D721Med (cell line): ENCODE results near the gene AFG1L.

Source experiments
- DNase-seq: peaks from one replicate; pipeline ENCODE4 v3.0.0; 2011; ENCODE audit warnings: low spot score; ENCODE audit not compliant: insufficient read length
- FAIRE-seq: peaks from 2 replicates; lab custom pipeline; 2011; peaks lifted over from hg19 to GRCh38; lab: Jason Lieb, UNC
- TF ChIP-seq, protein P1 (sequence below): IDR thresholded peaks from 2 replicates; pipeline ENCODE4 v1.5.1; 2012; ENCODE audit warnings: mild to moderate bottlenecking, control low read depth; ENCODE audit not compliant: insufficient read depth; ENCODE audit errors: missing control alignments

AFG1L gene

DNA sequence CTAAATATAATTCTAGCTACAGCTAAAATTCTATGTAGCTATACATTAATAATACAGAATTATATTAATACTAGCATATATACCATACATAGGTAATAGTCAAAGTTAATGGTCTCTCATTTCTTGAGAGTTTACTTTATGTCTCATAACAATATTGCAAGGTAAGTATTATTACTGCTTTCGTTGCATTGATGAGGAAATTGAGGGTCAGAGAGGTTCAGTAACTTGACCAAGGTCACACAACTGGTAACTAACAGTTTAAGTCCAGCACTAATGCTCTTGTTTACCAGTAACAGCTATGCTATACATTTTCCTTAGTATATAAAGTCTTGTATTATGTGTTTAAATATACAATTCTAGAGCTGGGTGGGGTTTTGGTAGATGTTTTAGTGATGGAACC lies 67.6 kb downstream of the AFG1L start:
- FAIRE-seq (no peak), DNase-seq (no peak)
- TF ChIP-seq, protein P1, sequence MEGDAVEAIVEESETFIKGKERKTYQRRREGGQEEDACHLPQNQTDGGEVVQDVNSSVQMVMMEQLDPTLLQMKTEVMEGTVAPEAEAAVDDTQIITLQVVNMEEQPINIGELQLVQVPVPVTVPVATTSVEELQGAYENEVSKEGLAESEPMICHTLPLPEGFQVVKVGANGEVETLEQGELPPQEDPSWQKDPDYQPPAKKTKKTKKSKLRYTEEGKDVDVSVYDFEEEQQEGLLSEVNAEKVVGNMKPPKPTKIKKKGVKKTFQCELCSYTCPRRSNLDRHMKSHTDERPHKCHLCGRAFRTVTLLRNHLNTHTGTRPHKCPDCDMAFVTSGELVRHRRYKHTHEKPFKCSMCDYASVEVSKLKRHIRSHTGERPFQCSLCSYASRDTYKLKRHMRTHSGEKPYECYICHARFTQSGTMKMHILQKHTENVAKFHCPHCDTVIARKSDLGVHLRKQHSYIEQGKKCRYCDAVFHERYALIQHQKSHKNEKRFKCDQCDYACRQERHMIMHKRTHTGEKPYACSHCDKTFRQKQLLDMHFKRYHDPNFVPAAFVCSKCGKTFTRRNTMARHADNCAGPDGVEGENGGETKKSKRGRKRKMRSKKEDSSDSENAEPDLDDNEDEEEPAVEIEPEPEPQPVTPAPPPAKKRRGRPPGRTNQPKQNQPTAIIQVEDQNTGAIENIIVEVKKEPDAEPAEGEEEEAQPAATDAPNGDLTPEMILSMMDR: no peak

DNA sequence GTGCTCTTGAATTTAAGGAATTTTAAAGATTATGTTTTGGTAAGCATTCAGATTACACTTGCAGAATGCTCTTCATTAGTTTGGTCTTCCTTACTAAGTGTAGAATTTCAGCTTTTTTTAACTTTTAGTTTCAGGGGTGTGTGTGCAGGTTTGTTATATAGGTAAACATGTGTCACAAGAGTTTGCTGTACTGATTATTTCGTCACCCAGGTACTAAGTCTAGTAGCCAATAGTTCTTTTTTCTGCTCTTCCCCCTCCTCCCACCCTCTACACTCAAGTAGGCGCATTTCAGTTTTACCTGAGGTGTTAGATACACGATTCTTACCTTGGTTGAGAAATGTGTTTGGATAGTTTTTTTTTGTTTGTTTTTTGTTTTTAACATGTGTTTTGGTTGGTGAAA lies 68.3 kb downstream of the AFG1L start:
- FAIRE-seq: no peak
- TF ChIP-seq, protein P1: no peak
- DNase-seq: no peak

DNA sequence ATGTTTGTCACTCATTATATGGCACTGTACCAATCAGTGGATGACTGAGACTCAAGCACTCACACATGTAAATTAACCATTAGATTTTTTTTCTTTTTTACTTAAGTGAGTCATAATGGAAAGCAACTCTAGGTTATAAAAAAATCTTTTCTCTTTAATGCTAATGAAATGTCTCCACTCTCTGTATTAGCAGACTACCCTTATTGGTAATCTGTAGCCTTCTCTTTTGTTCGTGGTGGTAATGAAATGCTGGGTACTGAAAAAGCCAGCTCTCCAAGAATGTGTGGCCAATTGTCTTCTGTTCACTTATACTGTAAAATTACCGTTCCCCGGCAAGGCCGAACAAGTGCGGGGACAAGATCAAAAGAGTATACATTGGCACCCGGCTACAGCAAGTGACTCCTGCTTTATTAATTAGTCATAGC lies 69.0 kb downstream of the AFG1L start:
- TF ChIP-seq, protein P1: no peak
- FAIRE-seq (no peak), DNase-seq (no peak)

DNA sequence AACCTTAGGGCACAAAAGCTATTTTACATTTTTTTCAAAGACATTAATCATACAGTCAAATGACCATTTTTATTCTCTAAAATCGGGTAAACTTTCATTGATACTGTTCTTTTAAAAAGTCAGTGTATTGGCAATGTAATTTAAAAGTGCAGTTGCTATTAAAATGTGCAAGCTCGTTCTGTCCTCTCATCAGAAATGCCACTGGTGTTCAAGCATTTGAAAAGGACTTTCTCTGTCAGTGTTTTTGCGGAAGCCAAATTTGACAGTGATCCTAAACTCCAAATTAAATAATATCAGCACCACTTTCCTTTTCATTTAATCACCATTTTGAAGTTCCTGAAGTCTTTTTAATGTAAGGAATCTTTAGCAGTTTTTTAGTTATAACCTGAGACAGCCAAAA lies 69.6 kb downstream of the AFG1L start:
- no peak for DNase-seq
- TF ChIP-seq, protein P1: no peak
- no peak for FAIRE-seq

DNA sequence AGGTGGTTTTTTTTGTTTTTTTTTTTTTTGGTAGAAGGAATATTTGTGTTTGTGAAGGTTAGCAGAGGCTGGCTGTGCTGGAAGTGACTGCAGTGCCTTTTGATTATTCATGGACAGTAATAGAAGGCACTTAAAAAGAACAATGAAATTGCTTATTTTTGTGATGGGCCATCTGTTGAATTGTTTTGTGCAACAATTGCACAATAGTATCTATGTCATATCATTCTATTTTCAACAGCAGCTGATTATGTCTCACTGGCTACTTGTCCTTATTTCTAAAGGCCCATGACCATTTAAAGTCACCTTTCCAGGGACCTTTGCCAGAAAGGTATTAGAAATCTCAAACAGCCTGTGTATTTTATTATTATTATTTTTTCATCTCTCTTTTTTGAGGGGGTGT lies 70.6 kb downstream of the AFG1L start:
- no peak for DNase-seq
- FAIRE-seq: no peak
- TF ChIP-seq, protein P1: no peak

DNA sequence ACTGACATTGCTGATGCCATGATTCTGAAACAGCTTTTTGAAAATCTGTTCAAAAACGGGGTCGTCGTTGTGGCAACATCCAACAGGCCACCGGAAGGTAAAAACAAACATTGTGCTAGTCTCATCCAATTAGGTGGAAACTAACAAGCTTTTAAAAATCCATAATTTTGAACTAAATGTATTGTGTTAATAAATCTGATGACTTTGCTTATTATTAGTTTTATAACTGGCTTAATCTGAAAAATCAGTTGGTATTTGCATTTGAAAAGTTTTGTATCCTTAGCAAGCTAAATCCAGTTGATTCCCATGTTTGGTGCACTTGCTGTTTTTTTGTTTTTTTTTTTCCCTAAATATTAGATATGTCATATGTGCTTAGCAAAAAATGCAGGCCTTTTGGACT lies 71.4 kb downstream of the AFG1L start:
- DNase-seq: no peak
- TF ChIP-seq, protein P1: no peak

DNA sequence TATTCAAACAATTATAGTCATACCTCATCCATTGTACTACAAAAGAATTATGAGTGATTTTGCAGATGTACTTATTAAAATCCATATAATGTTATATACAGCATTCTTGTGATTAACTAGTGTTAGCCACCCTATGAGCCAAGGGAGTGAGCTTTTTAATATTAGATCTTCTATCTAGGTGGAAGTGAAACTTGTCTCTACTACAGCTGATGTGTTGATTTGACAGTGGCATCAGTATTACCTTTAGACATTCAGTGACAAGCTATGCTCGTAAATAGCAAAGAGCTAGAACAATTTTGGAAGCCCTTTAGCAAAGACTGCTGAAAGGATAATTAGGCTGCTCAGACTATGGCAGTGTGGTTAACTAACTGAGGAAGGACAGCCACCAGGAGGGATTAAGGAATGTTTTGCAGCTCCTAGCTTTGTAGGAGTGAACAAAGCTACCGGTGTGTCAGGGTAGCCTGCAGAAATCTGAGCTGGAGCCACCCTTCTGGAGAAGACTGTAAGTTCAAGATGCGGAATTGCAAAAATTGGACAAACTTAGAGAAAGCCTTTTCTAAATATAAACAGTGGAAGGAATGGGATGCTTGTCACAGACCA lies 73.7 kb downstream of the AFG1L start:
- DNase-seq (no peak), FAIRE-seq (no peak)
- TF ChIP-seq, protein P1: no peak

More for the DNA sequence above, 71.4 kb downstream of the AFG1L start:
- no peak for FAIRE-seq
